ENCODE data around the gene RALB.

Gene RALB

GRCh38 chr2:120262761-120263428 is 10.2 kb downstream of the RALB start:
- TF ChIP-seq CTCF (IDR thresholded peaks at IDR 0.05; ENCODE audit: insufficient read depth, low read depth, low read length, missing control alignments): no peak
- H3K4me3 ChIP-seq (ENCODE audit: low read length): no peak overlapping the region
- peak; percentile 98 for DNase-seq (ENCODE audit: low read depth)

- no peak for TF ChIP-seq CTCF (IDR thresholded peaks at IDR 0.05; ENCODE audit: insufficient read depth, low read depth, low read length, missing control alignments)
- peak; percentile 59 for DNase-seq (ENCODE audit: low read depth)
Measured at GRCh38 chr2:120265006-120265405, 12.4 kb downstream of the RALB start.

GRCh38 chr2:120267348-120267747 is 14.7 kb downstream of the RALB start:
- no peak for TF ChIP-seq CTCF (IDR thresholded peaks at IDR 0.05; ENCODE audit: insufficient read depth, low read depth, low read length, missing control alignments)
- no peak for DNase-seq (ENCODE audit: low read depth)
- no peak overlapping the region for H3K4me3 ChIP-seq (ENCODE audit: low read length)

More at GRCh38 chr2:120265006-120265405, 12.4 kb downstream of the RALB start:
- no peak overlapping the region for H3K4me3 ChIP-seq (ENCODE audit: low read length)

- no peak for DNase-seq (ENCODE audit: low read depth)
- TF ChIP-seq CTCF (IDR thresholded peaks at IDR 0.05; ENCODE audit: insufficient read depth, low read depth, low read length, missing control alignments): no peak
- no peak overlapping the region for H3K4me3 ChIP-seq (ENCODE audit: low read length)
Measured at GRCh38 chr2:120269076-120269744, 16.6 kb downstream of the RALB start.

- TF ChIP-seq CTCF (IDR thresholded peaks at IDR 0.05; ENCODE audit: insufficient read depth, low read depth, low read length, missing control alignments): no peak
- DNase-seq (ENCODE audit: low read depth): no peak
- H3K4me3 ChIP-seq (ENCODE audit: low read length): no peak overlapping the region
Measured at GRCh38 chr2:120269816-120270215, 17.2 kb downstream of the RALB start.

- no peak overlapping the region for H3K4me3 ChIP-seq (ENCODE audit: low read length)
- TF ChIP-seq CTCF (IDR thresholded peaks at IDR 0.05; ENCODE audit: insufficient read depth, low read depth, low read length, missing control alignments): no peak
- DNase-seq (ENCODE audit: low read depth): no peak
Measured at GRCh38 chr2:120271711-120272379, 19.2 kb downstream of the RALB start.

All from epithelial cell of esophagus (primary cell).